A549 (cell line): ENCODE results near the gene GJA3. TPM values are rescaled to one million over a fixed set of nuclear protein-coding genes. Genes with fewer than 3 reads are reported as not detected.

Source experiments
- ATAC-seq, 2 experiments: fragments of 200-7000 bp in 1 of 2; fragments of >200 bp in 1 of 2; cut with Nextera tagmentation in 1 of 2; cut with Tn5 transposase in 1 of 2; 3 replicates each; pipeline versions ENCODE4 v1.8.0 to v1.9.1; 2018 to 2020; ENCODE audit warnings: mild to moderate bottlenecking in 1 of 2, moderate library complexity in 1 of 2
- CTCF ChIA-PET: fragments of 300-600 bp; sonication (Branson Sonifier 250); formaldehyde crosslinking; extraction: SDS; loops from one replicate; lab custom pipeline; 2021; ENCODE audit warnings: antibody characterized with exemption, inconsistent platforms; lab: Yijun Ruan, JAX
- POLR2A ChIA-PET: fragments of 350-600 bp; formaldehyde crosslinking; extraction: SDS; loops from one replicate; lab custom pipeline; 2021; ENCODE audit warnings: antibody characterized with exemption, inconsistent platforms; lab: Yijun Ruan, JAX
- DNase-seq, 2 experiments: peaks; one replicate each; pipeline versions ENCODE4 v3.0.0 to v3.0.0-alpha.2; 2011 to 2016; ENCODE audit warnings: low read depth in 1 of 2, low spot score in 1 of 2
- FAIRE-seq: peaks from 2 replicates; lab custom pipeline; 2011; peaks lifted over from hg19 to GRCh38; lab: Jason Lieb, UNC
- H3K27ac ChIP-seq, 2 experiments: fragments of >200 bp; sonication (Bioruptor Twin); formaldehyde crosslinking; 3 replicates each; pipeline ENCODE4 v1.5.1; 2016 to 2017
- H3K4me1 ChIP-seq: fragments of >200 bp; sonication (Bioruptor Twin); formaldehyde crosslinking; 3 replicates; pipeline ENCODE4 v1.6.1; 2016
- H3K4me2 ChIP-seq: fragments of >200 bp; sonication (Bioruptor Twin); formaldehyde crosslinking; 3 replicates; pipeline ENCODE4 v1.6.1; 2016
- H3K4me3 ChIP-seq: fragments of >200 bp; sonication (Bioruptor Twin); formaldehyde crosslinking; 3 replicates; pipeline ENCODE4 v1.5.1; 2016
- H3K9me3 ChIP-seq: fragments of >200 bp; sonication (Bioruptor Twin); formaldehyde crosslinking; 3 replicates; pipeline ENCODE4 v1.6.1; 2016
- CBX8 ChIP-seq: fragments of 200-600 bp; sonication (generic); IDR thresholded peaks from 2 replicates; pipeline ENCODE4 v1.6.1; 2016
- CEBPB ChIP-seq, 2 experiments: fragments of >200 bp in 1 of 2; sonication (Bioruptor Twin) in 1 of 2; formaldehyde crosslinking in 1 of 2; IDR thresholded peaks; 2 replicates each; pipeline ENCODE4 v1.6.1; 2012 to 2016
- CHD2 ChIP-seq: fragments of 150-350 bp; IDR thresholded peaks from 2 replicates; pipeline ENCODE4 v1.6.1; 2014; ENCODE audit warnings: low read length; ENCODE audit not compliant: partially characterized antibody
- EHMT2 ChIP-seq: fragments of 200-600 bp; sonication (generic); IDR thresholded peaks from 2 replicates; pipeline ENCODE4 v1.6.1; 2016; ENCODE audit warnings: antibody characterized with exemption, low read depth, mild to moderate bottlenecking, moderate library complexity
- ESRRA ChIP-seq: fragments of 150-350 bp; IDR thresholded peaks from 2 replicates; pipeline ENCODE4 v1.6.1; 2014; ENCODE audit warnings: mild to moderate bottlenecking, low read length, borderline replicate concordance
- GATA3 ChIP-seq: IDR thresholded peaks from 2 replicates; pipeline ENCODE4 v1.6.1; 2012; ENCODE audit warnings: borderline replicate concordance
- HOXA7 ChIP-seq: fragments of 250-450 bp; sonication (Bioruptor Pico); IDR thresholded peaks from 2 replicates; pipeline ENCODE4 v1.5.0; 2020; ENCODE audit warnings: mild to moderate bottlenecking, moderate library complexity
- HOXB13 ChIP-seq: fragments of 250-450 bp; sonication (Bioruptor Pico); IDR thresholded peaks from 2 replicates; pipeline ENCODE4 v1.5.0; 2020; ENCODE audit warnings: low read depth, mild to moderate bottlenecking, moderate library complexity
- KDM1A ChIP-seq: fragments of 200-600 bp; sonication (generic); IDR thresholded peaks from 2 replicates; pipeline ENCODE4 v1.6.1; 2016; ENCODE audit warnings: low read depth, mild to moderate bottlenecking
- MAZ ChIP-seq: fragments of 150-350 bp; IDR thresholded peaks from 2 replicates; pipeline ENCODE4 v1.6.1; 2014; ENCODE audit warnings: antibody characterized with exemption, low read depth, low read length, borderline replicate concordance
- MYC ChIP-seq: IDR thresholded peaks from 2 replicates; pipeline ENCODE4 v1.6.1; 2012; ENCODE audit warnings: mild to moderate bottlenecking, inconsistent platforms, low read length, improper control_type of control experiment, borderline replicate concordance
- NR3C1 ChIP-seq: fragments of >200 bp; sonication (Bioruptor Twin); formaldehyde crosslinking; IDR thresholded peaks from 3 replicates; pipeline ENCODE4 v1.6.1; 2017
- PHF8 ChIP-seq: fragments of 200-600 bp; sonication (generic); IDR thresholded peaks from 2 replicates; pipeline ENCODE4 v1.6.1; 2016; ENCODE audit warnings: low read depth, mild to moderate bottlenecking, antibody characterized with exemption, moderate library complexity, borderline replicate concordance
- POLR2A ChIP-seq: IDR thresholded peaks from 2 replicates; pipeline ENCODE4 v1.6.1; 2012; ENCODE audit warnings: mild to moderate bottlenecking, low read length
- POLR2AphosphoS2 ChIP-seq: conservative IDR thresholded peaks from 2 replicates; pipeline ENCODE4 v1.6.1; 2012; ENCODE audit warnings: low read length, improper control_type of control experiment, inconsistent platforms
- RARB ChIP-seq: fragments of 250-450 bp; sonication (Bioruptor Pico); IDR thresholded peaks from 2 replicates; pipeline ENCODE4 v1.8.0; 2021; ENCODE audit warnings: mild to moderate bottlenecking, moderate library complexity
- RCOR1 ChIP-seq: fragments of 150-350 bp; IDR thresholded peaks from 2 replicates; pipeline ENCODE4 v1.6.1; 2014; ENCODE audit warnings: antibody characterized with exemption, low read length, low read depth
- RNF2 ChIP-seq: fragments of 200-600 bp; sonication (generic); IDR thresholded peaks from 2 replicates; pipeline ENCODE4 v1.6.1; 2016; ENCODE audit warnings: low read depth, mild to moderate bottlenecking, antibody characterized with exemption, moderate library complexity, borderline replicate concordance
- TFCP2L1 ChIP-seq: fragments of 250-450 bp; sonication (Bioruptor Pico); IDR thresholded peaks from 2 replicates; pipeline ENCODE4 v1.5.0; 2021; ENCODE audit warnings: mild to moderate bottlenecking
- TP53 ChIP-seq: fragments of 250-450 bp; sonication (Bioruptor Pico); IDR thresholded peaks from 2 replicates; pipeline ENCODE4 v1.5.0; 2021; ENCODE audit warnings: mild to moderate bottlenecking, moderate library complexity
- ZC3H11A ChIP-seq: fragments of 450-650 bp; IDR thresholded peaks from 2 replicates; pipeline ENCODE4 v1.6.1; 2014; ENCODE audit warnings: antibody characterized with exemption, mild to moderate bottlenecking
- ZFP36 ChIP-seq: fragments of 450-650 bp; IDR thresholded peaks from 2 replicates; pipeline ENCODE4 v1.6.1; 2014; ENCODE audit warnings: borderline replicate concordance; ENCODE audit not compliant: partially characterized antibody
- WGBS: methylation state at CpG from one replicate; pipeline ENCODE4 v1.1.6; 2017; ENCODE audit errors: missing lambda C conversion rate; 5-methylcytosine and 5-hydroxymethylcytosine counted together
- polyA plus RNA-seq, 4 experiments: library from polyadenylated mRNA; depleted of rRNA in 3 of 4; stranded (reverse); fragments of >200 nt; fragmentation: RNase III in 1 of 4; extraction: RNeasy Plus Mini Kit Qiagen cat#74134 plus additional on column Dnase treatment in 1 of 4; gene quantifications; 2 replicates in 3 of 4; 3 replicates in 1 of 4; pipeline ENCODE4 v1.2.3, GENCODE V29; 2011 to 2017
- TF ChIP-seq, protein P1 (sequence below): fragments of 250-450 bp; sonication (Bioruptor Pico); IDR thresholded peaks from 2 replicates; pipeline ENCODE4 v1.5.0; 2021; ENCODE audit warnings: mild to moderate bottlenecking, moderate library complexity, borderline replicate concordance
- TF ChIP-seq, protein P2 (sequence below): IDR thresholded peaks from 2 replicates; pipeline ENCODE4 v1.6.1; 2012
- TF ChIP-seq, protein P3 (sequence below): fragments of 250-450 bp; sonication (Bioruptor Pico); IDR thresholded peaks from 2 replicates; pipeline ENCODE4 v1.5.0; 2020; ENCODE audit warnings: low read depth, mild to moderate bottlenecking, moderate library complexity
- TF ChIP-seq, protein P4 (sequence below): fragments of 450-650 bp; IDR thresholded peaks from 2 replicates; pipeline ENCODE4 v1.6.1; 2014; ENCODE audit warnings: antibody characterized with exemption
- TF ChIP-seq, protein P5 (sequence below): fragments of >200 bp; sonication (Bioruptor Twin); formaldehyde crosslinking; IDR thresholded peaks from 2 replicates; pipeline ENCODE4 v1.6.1; 2016

The GJA3 gene
- polyA plus RNA-seq, 2 of the 4 experiments (the other 2 are of a cell fraction), result 0.06 to 0.19 TPM

DNA sequence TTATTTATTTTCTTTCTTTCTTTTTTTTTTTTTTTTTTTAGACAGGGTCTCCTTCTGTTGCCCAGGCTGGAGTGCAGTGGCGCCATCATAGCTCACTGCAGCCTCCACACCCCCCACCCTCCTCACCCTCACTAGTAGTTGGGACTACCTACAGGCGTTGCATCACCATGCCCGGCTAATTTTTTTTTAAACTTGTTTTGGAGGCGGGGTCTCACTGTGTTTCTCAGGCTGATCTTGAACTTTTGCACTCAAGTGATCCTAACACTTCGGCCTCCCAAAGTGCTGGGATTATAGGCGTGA lies 33.6 kb downstream of the GJA3 start:
- peak overlapping the region; percentile 96 for H3K4me2 ChIP-seq
- peak; percentile 35 to 53; a peak in 4 of 6 replicates for ATAC-seq
- peaks cover 13% of the 10 kb centered on the region; the same call in 2 of the 3 replicates for H3K4me1 ChIP-seq
- no peak for DNase-seq
- FAIRE-seq, result no peak
- WGBS, result 18% methylated on average over 5 of the region's 6 CpGs
- POLR2A ChIA-PET, result interaction anchor here (1.1 to 2.4 kb wide), 3 partner anchors 8 to 33 kb away, joined by 4 to 32 read pairs (median 5); no protein-coding TSS in a partner anchor
- peak overlapping the region; percentile 52 for H3K4me3 ChIP-seq
- peak overlapping the region; percentile 83 to 93 for H3K27ac ChIP-seq
- H3K9me3 ChIP-seq, result no peaks in the 10 kb centered on the region
- CTCF ChIA-PET, result interaction anchor here (0.6 to 3.1 kb wide), 16 partner anchors 8 to 572 kb away, joined by 3 to 19 read pairs (median 4); partner anchors contain the start of gene GJA3
- no peak for TF ChIP-seq ESRRA
- TF ChIP-seq MAZ, result no peak
- peak in 1 of 2 experiments; percentile 70; a peak in 3 of 4 replicates for TF ChIP-seq CEBPB (IDR thresholded peaks at IDR 0.05)
- no peak for TF ChIP-seq RNF2

DNA sequence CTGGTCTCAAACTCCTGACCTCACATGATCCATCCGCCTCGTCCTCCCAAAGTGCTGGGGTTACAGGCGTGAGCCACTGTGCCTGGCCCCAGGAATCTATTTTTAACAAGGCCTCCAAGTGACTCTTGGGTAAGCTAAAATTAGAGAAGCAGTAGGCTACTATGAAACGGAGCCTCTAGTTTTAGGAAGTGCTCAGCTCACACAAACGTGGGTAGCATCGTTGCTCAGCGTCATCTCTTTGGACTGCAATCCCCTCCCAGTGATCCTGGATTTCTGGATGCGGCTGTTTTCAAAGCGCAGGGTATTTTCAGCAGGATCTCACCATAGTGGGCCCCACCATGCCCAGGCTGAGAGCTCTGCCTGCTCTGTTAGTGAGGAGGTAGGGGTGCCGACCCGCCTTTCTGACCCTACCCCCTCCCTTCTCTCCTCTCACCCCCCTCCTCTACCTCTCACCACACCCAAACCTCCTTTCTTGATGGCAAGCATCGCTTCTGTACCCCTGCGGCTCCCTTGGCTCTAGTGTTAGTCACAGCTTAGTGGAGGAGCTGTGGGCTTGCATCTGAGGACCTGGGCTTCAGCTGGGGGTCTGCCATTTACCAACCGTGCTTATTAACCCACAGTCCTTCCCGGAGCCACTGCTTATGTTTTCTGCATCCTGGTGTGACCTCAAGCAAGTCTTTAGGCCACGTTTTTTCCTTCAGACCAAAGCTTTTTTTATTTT lies 34.2 kb downstream of the GJA3 start:
- no peak for DNase-seq
- POLR2A ChIA-PET, result interaction anchor here (1.1 to 2.4 kb wide), 2 partner anchors 8 to 33 kb away, joined by 4 to 32 read pairs; no protein-coding TSS in a partner anchor
- H3K9me3 ChIP-seq, result no peaks in the 10 kb centered on the region
- peak overlapping the region; percentile 96 for H3K4me2 ChIP-seq
- 86% methylated on average over 16 of the region's 16 CpGs for WGBS
- peaks cover 13% of the 10 kb centered on the region; the same call in 2 of the 3 replicates for H3K4me1 ChIP-seq
- no peak for ATAC-seq
- no peak overlapping the region; the same call in 2 of the 3 replicates for H3K4me3 ChIP-seq
- H3K27ac ChIP-seq, result peak overlapping the region; percentile 83 to 93; a peak in 4 of 6 replicates
- no peak for FAIRE-seq
- CTCF ChIA-PET, result interaction anchor here (0.6 to 3.1 kb wide), 8 partner anchors 9 to 573 kb away, joined by 3 to 19 read pairs (median 4); partner anchors contain the start of gene GJA3
- TF ChIP-seq, protein P1, sequence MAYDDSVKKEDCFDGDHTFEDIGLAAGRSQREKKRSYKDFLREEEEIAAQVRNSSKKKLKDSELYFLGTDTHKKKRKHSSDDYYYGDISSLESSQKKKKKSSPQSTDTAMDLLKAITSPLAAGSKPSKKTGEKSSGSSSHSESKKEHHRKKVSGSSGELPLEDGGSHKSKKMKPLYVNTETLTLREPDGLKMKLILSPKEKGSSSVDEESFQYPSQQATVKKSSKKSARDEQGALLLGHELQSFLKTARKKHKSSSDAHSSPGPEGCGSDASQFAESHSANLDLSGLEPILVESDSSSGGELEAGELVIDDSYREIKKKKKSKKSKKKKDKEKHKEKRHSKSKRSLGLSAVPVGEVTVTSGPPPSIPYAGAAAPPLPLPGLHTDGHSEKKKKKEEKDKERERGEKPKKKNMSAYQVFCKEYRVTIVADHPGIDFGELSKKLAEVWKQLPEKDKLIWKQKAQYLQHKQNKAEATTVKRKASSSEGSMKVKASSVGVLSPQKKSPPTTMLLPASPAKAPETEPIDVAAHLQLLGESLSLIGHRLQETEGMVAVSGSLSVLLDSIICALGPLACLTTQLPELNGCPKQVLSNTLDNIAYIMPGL, result no peak
- TF ChIP-seq NR3C1 (no peak), KDM1A (no peak), TFCP2L1 (CRISPR knock-in tag) (no peak), GATA3 (no peak), ESRRA (no peak)
- TF ChIP-seq, protein P2, sequence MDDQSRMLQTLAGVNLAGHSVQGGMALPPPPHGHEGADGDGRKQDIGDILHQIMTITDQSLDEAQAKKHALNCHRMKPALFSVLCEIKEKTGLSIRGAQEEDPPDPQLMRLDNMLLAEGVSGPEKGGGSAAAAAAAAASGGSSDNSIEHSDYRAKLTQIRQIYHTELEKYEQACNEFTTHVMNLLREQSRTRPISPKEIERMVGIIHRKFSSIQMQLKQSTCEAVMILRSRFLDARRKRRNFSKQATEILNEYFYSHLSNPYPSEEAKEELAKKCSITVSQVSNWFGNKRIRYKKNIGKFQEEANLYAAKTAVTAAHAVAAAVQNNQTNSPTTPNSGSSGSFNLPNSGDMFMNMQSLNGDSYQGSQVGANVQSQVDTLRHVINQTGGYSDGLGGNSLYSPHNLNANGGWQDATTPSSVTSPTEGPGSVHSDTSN, result no peak
- TF ChIP-seq, protein P3, sequence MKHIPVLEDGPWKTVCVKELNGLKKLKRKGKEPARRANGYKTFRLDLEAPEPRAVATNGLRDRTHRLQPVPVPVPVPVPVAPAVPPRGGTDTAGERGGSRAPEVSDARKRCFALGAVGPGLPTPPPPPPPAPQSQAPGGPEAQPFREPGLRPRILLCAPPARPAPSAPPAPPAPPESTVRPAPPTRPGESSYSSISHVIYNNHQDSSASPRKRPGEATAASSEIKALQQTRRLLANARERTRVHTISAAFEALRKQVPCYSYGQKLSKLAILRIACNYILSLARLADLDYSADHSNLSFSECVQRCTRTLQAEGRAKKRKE (CRISPR knock-in tag), result no peak
- TF ChIP-seq, all 56 proteins: peak for 0

DNA sequence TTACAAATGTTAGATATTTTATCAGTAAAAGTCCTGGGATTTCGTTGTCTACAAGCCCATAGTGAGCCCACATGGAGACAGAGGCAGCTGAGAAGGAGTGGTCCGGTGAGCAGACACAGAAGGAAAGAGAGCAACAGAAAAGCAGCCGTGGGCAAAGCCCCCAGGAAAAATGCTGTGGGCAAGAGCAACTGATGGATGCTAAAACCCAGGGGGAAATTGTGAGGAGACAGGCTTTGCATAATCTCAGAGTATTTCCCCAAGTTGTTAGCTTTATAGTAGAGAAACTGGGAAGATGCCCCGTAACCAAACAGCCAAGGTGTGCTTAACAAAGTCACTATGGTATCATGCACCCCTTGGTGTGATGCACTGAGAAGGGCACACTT lies 35.1 kb downstream of the GJA3 start:
- Histone ChIP-seq H3K4me3 (no peak overlapping the region), H3K9me3 (no peaks in the 10 kb centered on the region), H3K4me2 (0 out of 3 replicates have a peak overlapping the region, but pooled peaks have one; percentile 37), H3K4me1 (peaks cover 13% of the 10 kb centered on the region; the same call in 2 of the 3 replicates), H3K27ac (no peak overlapping the region)
- FAIRE-seq (no peak), DNase-seq (no peak), ATAC-seq (no peak)
- ChIA-PET CTCF (interaction anchor here (3.1 kb wide), 1 partner anchor 10 kb away, joined by 12 read pairs; no protein-coding TSS in a partner anchor), POLR2A (no interaction called here)
- TF ChIP-seq ZC3H11A (no peak), CBX8 (no peak), RCOR1 (no peak), HOXA7 (CRISPR knock-in tag) (no peak), ZFP36 (no peak), POLR2A (no peak), EHMT2 (no peak), TP53 (CRISPR knock-in tag) (no peak), CHD2 (no peak), ESRRA (no peak), MYC (no peak), RARB (CRISPR knock-in tag) (no peak), PHF8 (no peak), HOXB13 (CRISPR knock-in tag) (no peak), KDM1A (no peak), POLR2AphosphoS2 (no peak)
- TF ChIP-seq, protein P4, sequence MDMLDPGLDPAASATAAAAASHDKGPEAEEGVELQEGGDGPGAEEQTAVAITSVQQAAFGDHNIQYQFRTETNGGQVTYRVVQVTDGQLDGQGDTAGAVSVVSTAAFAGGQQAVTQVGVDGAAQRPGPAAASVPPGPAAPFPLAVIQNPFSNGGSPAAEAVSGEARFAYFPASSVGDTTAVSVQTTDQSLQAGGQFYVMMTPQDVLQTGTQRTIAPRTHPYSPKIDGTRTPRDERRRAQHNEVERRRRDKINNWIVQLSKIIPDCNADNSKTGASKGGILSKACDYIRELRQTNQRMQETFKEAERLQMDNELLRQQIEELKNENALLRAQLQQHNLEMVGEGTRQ, result no peak
- TF ChIP-seq, protein P5, sequence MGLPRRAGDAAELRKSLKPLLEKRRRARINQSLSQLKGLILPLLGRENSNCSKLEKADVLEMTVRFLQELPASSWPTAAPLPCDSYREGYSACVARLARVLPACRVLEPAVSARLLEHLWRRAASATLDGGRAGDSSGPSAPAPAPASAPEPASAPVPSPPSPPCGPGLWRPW, result no peak
- WGBS, result 35% methylated on average over 4 of the region's 4 CpGs
